HG03280 (cell line): ENCODE measurements around the gene PLXNB1.

ENCODE experiments used
- ATAC-seq: cut with Tn5 transposase; IDR thresholded peaks from one replicate; pipeline ENCODE4 v1.9.1; 2021; ENCODE audit warnings: mild to moderate bottlenecking, moderate library complexity; ENCODE audit not compliant: unreplicated experiment

The PLXNB1 gene

GRCh38 chr3:48433472-48434118, 3.7 kb upstream of the PLXNB1 start:
- no peak for ATAC-seq

GRCh38 chr3:48432411-48433371, 2.8 kb upstream of the PLXNB1 start:
- no peak for ATAC-seq

GRCh38 chr3:48431224-48432029, 1.5 kb upstream of the PLXNB1 start:
- no peak for ATAC-seq

GRCh38 chr3:48430708-48431101, 819 bp upstream of the PLXNB1 start:
- ATAC-seq: no peak

DNA sequence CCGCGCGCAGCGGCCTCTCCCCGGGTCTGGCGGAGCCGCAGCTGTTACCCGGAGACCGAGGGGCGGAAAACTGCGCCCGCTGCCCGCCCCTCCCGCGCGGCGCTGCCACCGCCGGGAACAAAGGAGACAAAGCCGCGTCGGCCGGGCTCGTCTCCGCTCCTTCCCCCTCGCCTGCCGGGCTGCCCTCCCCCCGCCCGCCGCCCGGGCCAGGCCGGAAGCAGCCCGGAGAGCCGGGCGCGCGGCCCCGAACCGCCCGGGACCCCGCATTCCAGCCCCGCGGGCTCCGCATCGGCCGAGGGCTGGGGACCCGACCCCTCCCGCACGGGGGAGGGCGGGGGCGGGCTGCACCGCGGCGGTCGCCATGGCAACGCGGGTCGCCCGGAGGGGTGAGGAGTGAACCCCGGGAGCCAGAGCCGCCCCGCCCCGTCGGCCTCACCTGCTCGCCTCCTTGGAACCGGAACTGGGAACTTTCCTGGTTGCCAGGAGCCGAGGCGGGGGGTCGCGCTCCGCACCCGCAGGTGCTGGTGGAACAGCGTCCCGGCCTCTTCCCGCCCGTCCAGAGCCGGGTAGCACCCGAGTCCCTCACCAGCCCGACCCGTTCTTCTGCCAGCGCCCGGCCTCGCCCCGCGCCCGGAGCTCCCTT, 448 bp downstream of the PLXNB1 start:
- ATAC-seq: peak; percentile 42

DNA sequence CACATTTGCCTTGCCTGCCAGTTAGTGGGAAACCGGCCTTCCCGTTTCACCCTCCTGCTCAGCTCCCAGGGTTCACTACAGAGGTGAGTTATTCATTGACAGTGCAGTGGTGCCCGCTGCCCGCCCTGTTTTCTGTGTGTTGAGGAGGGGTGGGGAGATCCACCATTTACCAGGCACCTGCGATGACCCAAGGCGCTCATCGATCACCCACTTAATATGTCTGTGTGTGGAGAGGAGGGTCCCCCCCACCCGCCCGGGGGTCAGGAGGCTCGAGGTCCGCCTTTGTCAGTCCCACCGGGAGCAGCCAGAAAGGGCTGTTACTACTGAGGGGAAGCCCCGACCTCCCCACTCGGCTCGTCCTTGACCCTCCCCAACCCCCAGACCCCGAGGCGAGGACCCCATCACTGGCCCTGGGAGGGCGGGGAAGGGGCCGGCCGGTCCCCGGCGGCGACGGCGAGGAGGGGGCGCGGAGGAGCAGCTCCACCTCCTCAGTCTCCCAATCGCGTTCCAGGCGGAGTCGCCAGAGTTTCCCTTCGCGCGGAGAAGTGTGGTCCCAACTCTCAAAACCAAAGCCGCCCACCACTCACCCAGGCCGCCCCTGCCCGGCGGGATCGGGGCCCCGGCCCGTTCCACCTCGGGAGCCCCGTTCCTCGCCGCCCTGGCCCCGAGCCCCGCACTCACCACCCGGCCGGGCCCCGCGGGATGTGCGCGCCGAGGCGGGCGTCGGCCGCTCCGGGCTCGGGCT, 1.1 kb downstream of the PLXNB1 start:
- ATAC-seq: peak; percentile 39

GRCh38 chr3:48428088-48428571, 1.8 kb downstream of the PLXNB1 start:
- no peak for ATAC-seq

- no peak for ATAC-seq
Measured at GRCh38 chr3:48427630-48427962, 2.3 kb downstream of the PLXNB1 start.

DNA sequence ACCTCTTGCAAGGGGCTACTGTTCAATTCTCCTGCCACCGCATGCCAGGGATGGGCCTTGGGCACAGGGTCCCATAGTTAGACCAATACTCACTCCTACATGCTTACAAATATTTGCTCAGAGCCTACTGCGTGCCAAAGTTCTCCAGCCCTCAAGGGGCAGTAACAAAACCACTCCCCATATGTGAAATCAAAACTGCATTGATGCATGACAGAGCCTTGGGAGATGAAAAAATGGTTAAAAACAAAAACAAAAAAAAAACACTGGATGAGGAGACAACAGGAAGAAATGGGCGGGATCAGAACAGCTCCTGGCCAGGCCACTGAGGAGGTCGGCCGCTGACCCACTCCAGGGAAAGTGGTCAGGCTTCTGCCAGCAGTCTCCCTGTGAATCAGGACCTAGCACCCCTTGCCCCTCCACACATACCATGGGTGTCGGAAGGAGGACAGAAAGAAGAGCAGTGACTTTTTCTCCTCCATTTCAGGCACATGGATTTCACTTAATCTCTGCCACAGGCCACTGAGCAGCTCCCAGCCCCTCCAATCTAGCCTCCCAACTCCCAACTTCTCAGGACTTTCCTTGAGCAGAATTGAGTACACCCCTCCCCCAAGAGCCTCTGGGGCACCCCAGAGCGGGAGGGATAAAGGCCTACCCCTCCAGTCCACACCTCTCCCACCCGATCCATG, 2.8 kb downstream of the PLXNB1 start:
- no peak for ATAC-seq

GRCh38 chr3:48426401-48426909, 3.4 kb downstream of the PLXNB1 start:
- no peak for ATAC-seq

DNA sequence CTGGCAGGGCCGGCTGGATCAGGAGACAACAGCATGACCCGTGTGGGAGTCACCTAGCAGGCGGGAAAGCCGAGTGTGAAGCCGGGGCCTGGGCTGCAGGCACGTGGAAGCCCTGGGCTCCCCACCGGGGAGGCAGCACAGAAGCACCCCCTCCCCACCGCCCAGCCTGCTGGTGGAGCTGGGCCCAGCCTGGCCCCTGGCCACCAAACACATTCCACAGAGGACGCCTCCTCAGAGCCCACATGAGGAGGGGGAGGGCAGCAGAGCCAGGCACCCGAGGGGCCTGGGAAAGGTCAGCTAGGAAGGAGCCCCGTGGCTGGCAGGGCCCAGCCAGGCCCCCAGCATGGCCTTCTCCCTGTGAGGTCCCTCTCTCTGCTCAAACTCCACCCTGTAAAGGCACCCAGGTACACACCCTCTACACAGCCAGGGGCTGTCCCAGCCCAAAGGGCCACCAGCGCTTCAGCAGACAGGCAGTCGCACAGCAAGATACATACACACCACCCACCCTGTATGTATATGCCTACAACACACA, 4.5 kb downstream of the PLXNB1 start:
- no peak for ATAC-seq

DNA sequence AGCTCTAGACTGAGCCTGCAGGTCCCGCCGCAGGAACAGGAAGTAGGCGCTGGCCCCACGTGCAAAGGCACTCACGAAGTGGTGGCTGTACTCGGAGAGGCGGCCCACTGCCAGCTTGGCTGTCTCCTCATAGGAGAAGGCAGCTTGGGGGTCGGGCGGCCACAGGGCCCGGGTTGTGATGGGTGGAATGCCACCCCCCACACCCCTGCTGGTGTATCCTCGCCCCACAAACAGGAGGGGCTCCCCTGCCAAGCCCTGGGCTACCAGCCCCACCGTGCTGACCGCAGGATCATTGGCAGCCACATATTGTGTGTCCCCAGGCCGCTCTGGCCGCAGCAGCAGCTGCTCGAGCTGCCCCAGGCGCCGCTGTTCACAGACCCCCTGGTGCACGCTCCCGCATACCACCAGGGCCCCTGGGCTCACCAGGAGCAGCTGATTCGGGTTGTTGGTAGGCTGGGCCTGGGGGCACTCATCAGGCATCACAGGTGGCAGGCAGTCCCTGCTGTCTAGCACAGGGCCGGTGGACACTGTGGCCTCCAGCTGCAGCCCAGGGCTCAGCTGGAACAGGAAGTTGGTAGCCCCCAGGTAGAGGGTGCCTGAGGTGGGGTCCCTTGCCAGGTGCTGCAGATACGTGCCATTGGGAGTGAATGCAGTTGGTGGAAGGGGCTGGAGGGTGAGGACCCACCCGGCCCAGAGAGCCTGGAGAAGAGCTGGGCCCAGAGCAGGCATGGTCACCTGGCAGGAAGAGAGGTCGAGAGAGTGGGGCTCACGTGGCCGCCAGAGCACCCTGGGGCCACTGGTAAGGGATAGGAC, 5.8 kb downstream of the PLXNB1 start:
- ATAC-seq: no peak

DNA sequence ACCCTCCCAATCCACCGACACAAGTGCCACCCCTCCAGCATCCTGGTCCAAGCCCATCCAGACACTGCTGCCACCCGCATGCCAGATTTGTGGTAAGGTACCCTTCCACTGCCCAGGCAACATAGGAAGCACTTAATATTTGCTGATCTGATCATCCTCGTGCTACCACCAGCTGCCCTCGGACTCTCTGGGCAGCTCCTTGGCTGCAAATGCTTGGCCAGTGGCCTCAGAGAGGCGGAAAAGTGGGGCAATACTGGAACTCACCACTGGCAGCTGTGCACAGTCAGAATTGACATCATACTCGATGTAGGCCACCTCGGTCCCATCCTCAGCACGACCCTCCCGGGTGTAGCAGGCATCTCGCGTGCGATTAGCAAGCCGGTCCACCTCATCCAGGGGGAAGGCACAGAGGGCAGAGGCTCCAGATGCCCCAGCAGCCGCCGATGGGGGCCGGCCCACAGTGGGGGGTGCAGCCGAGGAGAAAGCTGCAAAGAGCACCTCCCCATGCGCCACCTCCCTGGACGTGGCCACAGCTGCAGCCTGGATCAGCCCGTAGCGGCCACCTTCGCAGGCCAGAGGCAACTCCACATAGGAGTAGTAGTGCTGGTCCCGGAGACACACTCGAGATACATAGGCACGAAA, 6.5 kb downstream of the PLXNB1 start:
- ATAC-seq: no peak

- no peak for ATAC-seq
Measured at GRCh38 chr3:48422681-48423080, 7.2 kb downstream of the PLXNB1 start.

- no peak for ATAC-seq
Measured at GRCh38 chr3:48422272-48422671, 7.6 kb downstream of the PLXNB1 start.

- ATAC-seq: no peak
Measured at GRCh38 chr3:48420561-48420960, 9.3 kb downstream of the PLXNB1 start.

DNA sequence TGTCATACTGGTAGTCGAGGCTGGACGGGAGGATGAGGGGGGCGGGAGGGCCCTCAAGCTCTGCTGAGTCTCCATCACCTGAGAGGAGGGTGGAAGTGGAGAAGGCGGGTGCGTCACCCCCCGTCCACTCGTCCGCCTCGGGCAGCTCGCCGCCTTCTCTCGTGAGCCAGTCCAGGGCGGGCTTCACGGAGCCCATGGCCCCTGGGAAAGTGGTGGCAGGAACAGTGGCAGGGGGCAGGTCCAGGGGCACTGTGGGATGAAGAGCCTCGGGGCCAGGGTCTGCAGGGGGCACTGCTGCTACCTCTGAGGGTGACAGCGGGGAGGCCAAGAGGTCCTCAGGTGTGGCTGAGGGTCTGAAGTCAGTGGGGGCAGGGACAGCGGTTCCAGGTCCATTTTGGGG, 10.3 kb downstream of the PLXNB1 start:
- no peak for ATAC-seq

- ATAC-seq: no peak
Measured at GRCh38 chr3:48419149-48419548, 10.7 kb downstream of the PLXNB1 start.
